SK-N-SH treated with all-trans-retinoic acid at 6 μM for 48 hours (cell line): ENCODE data around the gene LRRC43.

Experiments
- CSRNP3 ChIP-seq: fragments of 250-450 bp; sonication (Bioruptor Pico); IDR thresholded peaks from 2 replicates; pipeline ENCODE4 v1.5.1; 2021; ENCODE audit warnings: mild to moderate bottlenecking, moderate library complexity
- PATZ1 ChIP-seq: fragments of 250-450 bp; sonication (Bioruptor Pico); IDR thresholded peaks from 2 replicates; pipeline ENCODE4 v1.8.0; 2020; ENCODE audit warnings: mild to moderate bottlenecking, moderate library complexity, borderline replicate concordance
- RARB ChIP-seq: fragments of 250-450 bp; sonication (Bioruptor Pico); IDR thresholded peaks from 2 replicates; pipeline ENCODE4 v1.8.0; 2021; ENCODE audit warnings: mild to moderate bottlenecking, moderate library complexity
- TOX ChIP-seq: fragments of 250-450 bp; sonication (Bioruptor Pico); IDR thresholded peaks from 2 replicates; pipeline ENCODE4 v1.8.0; 2021; ENCODE audit warnings: mild to moderate bottlenecking, moderate library complexity, borderline replicate concordance
- ZFP30 ChIP-seq: fragments of 450-650 bp; formaldehyde crosslinking; IDR thresholded peaks from 2 replicates; pipeline ENCODE4 v1.5.0; 2022; ENCODE audit warnings: mild to moderate bottlenecking, moderate library complexity

GRCh38 chr12:122183588-122183940, 641 bp downstream of the LRRC43 start:
- TF ChIP-seq ZFP30 (CRISPR knock-in tag) (no peak), PATZ1 (CRISPR knock-in tag) (no peak), TOX (CRISPR knock-in tag) (no peak), RARB (no peak), CSRNP3 (CRISPR knock-in tag) (no peak)
